D721Med (cell line): ENCODE measurements around the gene LMX1B.
"Not testable (repeated sequence)": the region's sequence is repeated elsewhere in the genome, so short reads cannot be mapped to it uniquely, and the experiment has no call there.

Experiments used
- DNase-seq: peaks from one replicate; pipeline ENCODE4 v3.0.0; 2011; ENCODE audit warnings: low spot score; ENCODE audit not compliant: insufficient read length
- FAIRE-seq: peaks from 2 replicates; lab custom pipeline; 2011; peaks lifted over from hg19 to GRCh38; lab: Jason Lieb, UNC
- CTCF ChIP-seq: IDR thresholded peaks from 2 replicates; pipeline ENCODE4 v1.5.1; 2012; ENCODE audit warnings: mild to moderate bottlenecking, control low read depth; ENCODE audit not compliant: insufficient read depth; ENCODE audit errors: missing control alignments

LMX1B gene

GRCh38 chr9:126723807-126724172, 110.1 kb downstream of the LMX1B start:
- FAIRE-seq (no peak), DNase-seq (no peak)
- TF ChIP-seq CTCF = no peak

GRCh38 chr9:126724226-126724625, 110.5 kb downstream of the LMX1B start:
- TF ChIP-seq CTCF = no peak
- no peak for FAIRE-seq
- no peak for DNase-seq

GRCh38 chr9:126725485-126725884, 111.8 kb downstream of the LMX1B start:
- not testable (repeated sequence) for FAIRE-seq

GRCh38 chr9:126728210-126728609, 114.5 kb downstream of the LMX1B start:
- DNase-seq, FAIRE-seq: not testable (repeated sequence)

More at GRCh38 chr9:126725485-126725884, 111.8 kb downstream of the LMX1B start:
- not testable (repeated sequence) for DNase-seq

- FAIRE-seq, DNase-seq: not testable (repeated sequence)
Observed at GRCh38 chr9:126730592-126730991, 116.9 kb downstream of the LMX1B start.

- FAIRE-seq = no peak
- no peak for TF ChIP-seq CTCF
Observed at GRCh38 chr9:126733005-126733404, 119.3 kb downstream of the LMX1B start.

GRCh38 chr9:126734877-126735276, 121.1 kb downstream of the LMX1B start:
- FAIRE-seq (no peak), DNase-seq (no peak)
- no peak for TF ChIP-seq CTCF

More at GRCh38 chr9:126733005-126733404, 119.3 kb downstream of the LMX1B start:
- no peak for DNase-seq

GRCh38 chr9:126735482-126735881, 121.8 kb downstream of the LMX1B start:
- no peak for TF ChIP-seq CTCF
- DNase-seq = no peak
- no peak for FAIRE-seq

GRCh38 chr9:126738553-126738952, 124.8 kb downstream of the LMX1B start:
- no peak for TF ChIP-seq CTCF
- DNase-seq (no peak), FAIRE-seq (no peak)
